Suprapubic skin (tissue), 4 donors: ENCODE measurements around the gene PACRG.

Source experiments
- EP300 ChIP-seq: sonication (generic); formaldehyde crosslinking; IDR thresholded peaks from one replicate; pipeline ENCODE4 v1.6.1; 2017; ENCODE audit warnings: antibody characterized with exemption
- POLR2A ChIP-seq, 2 donors: fragments of 450-650 bp; IDR thresholded peaks; one replicate each; pipeline ENCODE4 v1.6.1; 2017; ENCODE audit warnings: antibody characterized with exemption in 2 of 2, mild to moderate bottlenecking in 2 of 2, moderate library complexity in 2 of 2
- POLR2AphosphoS5 ChIP-seq, 3 donors: sonication (generic); formaldehyde crosslinking; IDR thresholded peaks; one replicate each; pipeline ENCODE4 v1.6.1; 2017; ENCODE audit warnings: antibody characterized with exemption in 3 of 3
- TF ChIP-seq, protein P1 (sequence below), 2 donors: fragments of 200-600 bp in 1 of 2; fragments of 450-650 bp in 1 of 2; sonication (generic) in 1 of 2; IDR thresholded peaks; one replicate each; pipeline ENCODE4 v1.5.1; 2016 to 2019; ENCODE audit warnings: antibody characterized with exemption in 2 of 2, mild to moderate bottlenecking in 1 of 2, moderate library complexity in 1 of 2

DNA sequence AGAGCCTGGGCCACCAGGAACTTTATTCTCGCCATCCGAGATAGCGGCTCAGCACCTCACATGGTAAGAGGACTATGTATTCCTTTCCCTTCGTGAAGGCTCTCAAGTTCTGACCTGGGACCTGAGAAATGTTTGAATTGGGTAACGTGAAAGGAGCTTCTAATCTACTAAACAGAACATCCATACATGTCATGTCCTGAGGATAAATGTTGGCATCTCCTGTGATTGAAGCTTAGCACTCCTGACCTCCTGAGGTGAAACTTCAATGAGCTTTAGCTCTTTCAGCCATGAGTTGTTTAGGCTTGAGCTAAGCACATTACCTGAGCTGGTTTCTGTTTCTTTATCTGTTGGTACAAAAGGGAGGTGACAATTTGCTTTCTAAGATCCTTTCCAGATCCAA is 280.9 kb downstream of the PACRG start:
- TF ChIP-seq, protein P1, sequence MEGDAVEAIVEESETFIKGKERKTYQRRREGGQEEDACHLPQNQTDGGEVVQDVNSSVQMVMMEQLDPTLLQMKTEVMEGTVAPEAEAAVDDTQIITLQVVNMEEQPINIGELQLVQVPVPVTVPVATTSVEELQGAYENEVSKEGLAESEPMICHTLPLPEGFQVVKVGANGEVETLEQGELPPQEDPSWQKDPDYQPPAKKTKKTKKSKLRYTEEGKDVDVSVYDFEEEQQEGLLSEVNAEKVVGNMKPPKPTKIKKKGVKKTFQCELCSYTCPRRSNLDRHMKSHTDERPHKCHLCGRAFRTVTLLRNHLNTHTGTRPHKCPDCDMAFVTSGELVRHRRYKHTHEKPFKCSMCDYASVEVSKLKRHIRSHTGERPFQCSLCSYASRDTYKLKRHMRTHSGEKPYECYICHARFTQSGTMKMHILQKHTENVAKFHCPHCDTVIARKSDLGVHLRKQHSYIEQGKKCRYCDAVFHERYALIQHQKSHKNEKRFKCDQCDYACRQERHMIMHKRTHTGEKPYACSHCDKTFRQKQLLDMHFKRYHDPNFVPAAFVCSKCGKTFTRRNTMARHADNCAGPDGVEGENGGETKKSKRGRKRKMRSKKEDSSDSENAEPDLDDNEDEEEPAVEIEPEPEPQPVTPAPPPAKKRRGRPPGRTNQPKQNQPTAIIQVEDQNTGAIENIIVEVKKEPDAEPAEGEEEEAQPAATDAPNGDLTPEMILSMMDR (IDR thresholded peaks at IDR 0.05), result no peak
- TF ChIP-seq POLR2AphosphoS5 (IDR thresholded peaks at IDR 0.05) (no peak), EP300 (no peak), POLR2A (IDR thresholded peaks at IDR 0.05) (no peak)
